Left kidney (tissue), 2 donors: ENCODE measurements around the gene AFF3. TPM values are rescaled to one million over a fixed set of nuclear protein-coding genes. Genes with fewer than 3 reads are reported as not detected.
"Not testable (repeated sequence)": the region's sequence is repeated elsewhere in the genome, so short reads cannot be mapped to it uniquely, and the experiment has no call there.

Source experiments
- DNase-seq: peaks from one replicate; pipeline ENCODE4 v3.0.0-alpha.2; 2013
- polyA plus RNA-seq: library from polyadenylated mRNA; unstranded; fragments of 120-200 nt; gene quantifications from one replicate; pipeline ENCODE4 v1.2.1, GENCODE V29; 2013; ENCODE audit not compliant: insufficient read length

AFF3 gene
- polyA plus RNA-seq, 1 donor: 26.6 TPM

DNA sequence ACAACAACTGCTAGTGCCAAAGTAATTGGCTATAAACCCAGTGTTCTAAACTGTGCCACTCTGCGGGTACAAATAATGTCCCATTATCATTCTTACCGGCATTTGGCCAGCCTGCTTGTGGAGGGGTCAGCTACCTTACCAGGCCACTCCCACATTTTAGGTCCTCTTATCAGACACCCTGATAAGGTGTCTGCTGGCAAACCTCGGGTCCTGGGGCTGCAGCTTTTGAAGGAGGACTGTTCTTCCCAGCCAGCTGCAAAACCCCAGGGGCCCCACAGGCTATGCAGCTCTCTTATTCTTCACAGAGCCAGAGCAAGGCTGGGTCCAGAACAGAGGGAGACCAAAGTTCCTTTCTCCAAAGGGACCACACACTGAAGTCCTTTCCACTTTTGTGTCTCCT lies 394.5 kb downstream of the AFF3 start:
- no peak for DNase-seq

DNA sequence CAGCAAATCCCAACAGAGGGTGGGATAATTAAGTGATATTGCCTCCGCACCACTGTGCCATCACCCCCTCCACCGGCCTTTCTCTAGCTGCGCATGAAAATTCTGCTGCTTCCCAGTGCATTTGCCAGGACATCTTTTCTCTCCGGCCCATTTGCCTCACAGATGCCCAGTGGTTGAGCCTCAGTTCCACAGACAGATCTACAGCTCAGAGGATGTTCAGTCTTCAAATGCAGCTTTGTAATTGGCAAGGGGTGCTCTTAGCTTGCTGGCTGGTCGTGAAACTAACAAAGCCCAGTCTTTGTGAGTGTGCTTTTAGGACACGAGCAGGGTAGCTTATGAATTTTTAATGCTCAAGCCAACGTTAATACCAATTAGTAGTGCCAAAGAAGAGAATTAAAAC lies 399.2 kb downstream of the AFF3 start:
- no peak for DNase-seq

DNA sequence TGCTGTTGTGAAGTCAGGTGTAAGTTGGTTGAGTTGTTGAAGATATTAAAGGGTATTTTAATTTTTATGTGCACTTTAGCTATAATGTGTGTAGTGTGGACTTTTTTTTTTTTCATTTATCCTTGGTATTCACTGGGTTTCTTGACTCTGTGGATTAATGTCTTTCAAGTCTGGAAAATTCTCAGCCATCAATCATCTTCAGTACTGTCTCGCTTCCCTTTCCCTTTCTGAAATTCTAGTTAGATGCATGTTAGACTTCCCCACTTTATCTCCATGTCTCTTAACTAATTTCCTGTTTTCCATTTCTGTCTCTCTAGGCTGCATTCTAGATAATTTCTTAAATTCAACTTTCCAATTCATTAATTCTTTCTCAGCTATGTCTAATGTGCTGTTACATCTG lies 404.9 kb downstream of the AFF3 start:
- no peak for DNase-seq

DNA sequence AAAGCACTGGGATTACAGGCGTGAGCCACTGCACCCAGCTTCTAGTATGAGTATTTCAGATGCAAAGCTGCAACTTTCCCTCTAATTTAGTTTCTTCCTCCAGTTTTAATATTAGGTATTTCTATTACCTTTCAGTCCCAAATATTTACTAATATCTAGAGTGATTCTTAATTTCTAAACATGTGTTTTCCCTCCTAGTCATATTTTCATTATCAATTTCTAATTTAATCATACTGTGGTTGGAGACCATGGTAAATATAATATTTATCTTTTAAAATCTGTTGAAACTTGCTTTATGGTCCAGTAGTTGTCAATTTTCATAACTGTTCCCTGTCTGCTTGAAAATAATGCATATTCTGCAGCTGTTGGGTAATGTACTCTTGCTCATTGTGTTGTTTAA lies 406.6 kb downstream of the AFF3 start:
- no peak for DNase-seq

DNA sequence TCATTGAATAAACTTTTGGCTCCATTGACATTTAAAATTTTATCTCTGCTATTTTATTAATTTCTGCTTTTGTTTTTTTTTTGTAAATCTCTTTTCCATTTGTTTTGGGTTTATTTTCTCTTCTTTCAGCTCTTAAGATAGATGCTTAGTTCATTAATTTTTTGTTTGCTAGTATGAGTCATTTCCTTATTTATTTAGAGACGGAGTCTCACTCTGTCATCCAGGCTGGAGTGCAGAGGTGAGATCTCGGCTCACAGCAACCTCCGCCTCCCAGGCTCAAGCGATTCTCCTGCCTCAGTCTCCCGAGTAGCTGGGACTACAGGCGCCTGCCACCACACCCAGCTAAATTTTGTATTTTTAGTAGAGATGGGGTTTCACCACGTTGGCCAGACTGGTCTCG lies 407.1 kb downstream of the AFF3 start:
- not testable (repeated sequence) for DNase-seq

DNA sequence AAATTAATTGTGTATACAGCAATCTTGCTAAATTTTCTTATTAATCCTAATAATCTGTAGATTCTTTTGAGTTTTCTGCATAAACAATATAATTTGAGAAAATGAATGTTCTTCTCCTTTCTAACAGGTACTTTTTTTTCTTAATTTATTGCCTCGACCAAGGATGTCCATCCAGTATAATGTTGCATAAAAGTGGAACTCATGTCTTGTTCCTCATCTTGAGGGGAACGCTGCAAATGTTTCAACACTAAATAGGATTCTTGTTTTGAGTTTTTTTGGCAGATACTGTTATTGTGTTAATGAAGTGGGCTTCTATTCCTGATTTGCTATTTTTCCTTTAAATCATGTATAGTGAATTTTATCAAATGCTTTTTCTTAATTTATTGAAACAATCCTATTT lies 408.2 kb downstream of the AFF3 start:
- DNase-seq: no peak

DNA sequence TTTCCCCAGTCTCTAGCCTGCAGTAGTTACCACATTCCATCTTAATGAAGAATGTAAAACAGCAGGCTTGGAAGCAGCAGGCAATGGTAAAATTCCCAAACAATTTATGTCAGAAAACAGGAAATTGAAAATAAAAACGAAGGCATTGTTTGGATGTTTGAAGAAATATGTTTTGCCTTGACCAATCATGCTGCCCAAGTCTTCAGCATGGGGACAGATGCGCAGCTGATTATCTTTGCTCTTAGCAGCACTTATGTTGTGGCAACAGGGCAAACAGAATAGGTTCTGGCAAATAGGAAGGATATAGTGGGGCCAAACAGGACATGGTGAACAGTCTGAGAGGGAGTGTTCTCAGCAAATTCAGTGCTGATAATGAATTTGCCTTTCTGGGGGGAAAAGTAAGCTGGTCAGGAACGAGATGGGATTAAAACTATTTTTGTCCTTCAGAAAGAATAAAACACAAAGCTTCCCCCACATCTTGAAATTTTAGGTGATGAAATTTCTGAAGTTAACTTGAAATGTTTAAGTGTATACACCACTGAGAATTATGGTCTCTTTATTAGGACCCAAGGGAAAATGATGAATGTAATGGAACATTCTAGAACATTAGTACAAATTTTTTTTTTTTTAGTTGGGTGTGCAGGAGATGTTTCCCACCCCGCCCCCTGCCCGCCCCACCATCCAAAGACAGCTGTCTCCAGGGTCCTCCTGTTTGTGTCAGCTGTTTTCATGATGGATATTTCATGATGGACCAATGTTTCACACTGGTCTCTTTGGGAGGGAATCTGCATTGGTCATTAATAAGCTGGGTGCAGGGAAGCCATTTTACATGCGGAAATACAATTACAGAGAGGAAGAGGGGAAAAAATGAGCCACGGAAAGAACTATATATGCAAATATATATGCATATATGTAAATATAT lies 413.0 kb downstream of the AFF3 start:
- DNase-seq: no peak

DNA sequence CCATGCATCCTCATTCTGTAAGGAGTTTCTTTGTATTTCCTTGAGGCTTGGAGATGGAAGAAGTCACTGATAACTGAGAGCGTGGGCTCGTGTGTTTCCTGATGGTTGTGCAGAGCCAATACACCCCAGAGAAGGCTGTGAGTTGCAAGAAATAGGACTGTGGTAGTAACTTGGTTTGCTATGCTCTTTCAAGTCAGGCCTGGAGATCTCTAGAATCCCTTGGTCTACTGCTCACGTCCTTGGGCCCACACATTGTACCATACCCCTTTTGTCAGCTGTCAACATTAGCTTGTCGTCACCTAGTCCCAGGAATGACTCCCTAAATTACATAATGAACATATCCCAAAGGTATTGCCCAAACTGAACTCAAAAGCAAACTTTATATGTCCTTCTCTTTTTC lies 414.2 kb downstream of the AFF3 start:
- DNase-seq: no peak

DNA sequence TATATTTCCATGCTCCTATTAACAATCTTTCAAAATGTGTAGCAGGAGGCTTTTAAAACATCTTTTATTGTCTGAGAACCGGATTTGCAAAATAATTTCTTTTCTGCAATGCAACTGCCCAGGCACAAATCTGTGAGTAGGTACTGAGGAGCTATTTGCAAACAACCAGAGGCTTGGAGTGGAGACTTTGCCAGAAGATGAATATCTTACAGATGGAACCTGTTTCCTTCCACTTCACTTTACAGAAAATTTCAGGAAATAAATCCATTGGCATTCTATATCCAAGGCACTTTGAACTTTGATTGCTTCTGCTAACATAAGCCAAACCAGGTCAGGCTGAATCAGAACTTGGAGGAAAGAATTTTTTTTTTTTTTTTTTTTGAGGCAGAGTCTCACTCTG lies 415.2 kb downstream of the AFF3 start:
- DNase-seq: no peak

DNA sequence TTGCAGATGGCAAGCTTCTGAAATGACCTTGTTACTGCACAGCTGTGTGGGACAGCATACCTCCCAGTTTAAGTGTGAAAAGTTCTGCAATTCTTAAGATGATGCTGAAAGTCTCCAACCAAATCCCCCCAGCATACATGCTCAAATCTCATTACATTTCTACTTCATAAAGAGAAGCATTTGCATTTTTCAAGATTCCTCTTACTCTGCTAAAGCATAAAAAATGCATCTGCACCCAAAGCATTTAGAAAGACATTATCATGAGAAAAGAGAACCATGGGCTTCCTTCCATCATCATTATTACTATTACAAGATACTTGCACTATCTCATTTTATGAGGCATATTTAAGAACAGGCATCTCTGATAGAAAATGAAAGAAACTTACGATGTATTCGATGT lies 415.7 kb downstream of the AFF3 start:
- DNase-seq: no peak

DNA sequence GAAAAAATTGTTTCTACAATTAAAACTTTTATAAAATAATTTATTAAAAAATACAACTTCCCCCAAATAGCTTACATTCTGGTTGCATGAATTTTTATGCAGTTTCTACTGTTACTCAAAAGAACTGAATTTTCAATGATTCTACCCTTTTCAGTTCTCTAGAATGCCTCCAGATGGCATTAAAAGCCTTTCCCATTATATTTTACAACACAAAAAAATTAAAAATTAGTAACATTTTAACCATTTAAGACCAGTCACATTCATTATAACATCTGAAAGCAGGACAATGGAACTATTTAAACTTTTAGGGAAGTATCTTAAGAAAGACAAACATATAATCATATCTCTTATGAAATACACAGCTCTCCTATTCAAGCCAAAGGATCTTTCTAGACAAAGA lies 416.6 kb downstream of the AFF3 start:
- no peak for DNase-seq

DNA sequence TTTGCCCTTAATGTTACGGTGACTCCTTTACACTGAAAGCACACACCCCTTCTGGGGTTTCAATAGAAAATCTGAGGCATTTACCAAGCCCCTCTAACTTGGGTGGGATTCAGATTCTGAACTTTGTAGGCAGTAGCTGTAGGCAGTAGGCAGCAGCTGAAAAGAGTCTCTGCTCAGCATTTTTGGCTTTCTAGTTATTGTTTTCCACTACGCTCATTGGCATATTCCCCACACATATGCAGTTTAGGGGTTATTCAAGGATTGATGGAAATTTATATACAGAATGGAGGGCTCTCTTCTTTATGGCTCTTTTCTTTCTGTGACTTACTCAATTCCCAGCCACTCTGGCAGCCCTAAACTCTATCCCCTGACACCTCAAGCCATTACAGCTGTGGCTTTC lies 419.9 kb downstream of the AFF3 start:
- DNase-seq: no peak

DNA sequence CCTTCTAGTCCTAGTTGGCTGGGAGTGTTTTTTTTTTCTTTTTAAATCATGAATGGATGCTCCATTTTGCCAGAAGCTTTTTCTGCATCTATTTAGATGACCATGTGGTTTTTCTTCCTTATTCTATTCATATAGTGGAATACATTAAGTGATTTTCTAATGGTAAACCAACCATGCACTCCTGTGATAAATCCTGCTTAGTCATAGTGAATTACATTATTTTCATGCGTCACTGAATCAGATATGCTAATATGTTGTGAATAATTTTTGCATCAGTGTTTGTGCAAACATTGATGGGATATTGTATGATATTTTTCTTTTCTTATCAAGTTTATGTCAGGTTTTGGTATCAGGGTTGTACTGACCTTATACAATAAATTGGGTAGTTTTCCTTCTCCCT lies 423.3 kb downstream of the AFF3 start:
- DNase-seq: no peak

DNA sequence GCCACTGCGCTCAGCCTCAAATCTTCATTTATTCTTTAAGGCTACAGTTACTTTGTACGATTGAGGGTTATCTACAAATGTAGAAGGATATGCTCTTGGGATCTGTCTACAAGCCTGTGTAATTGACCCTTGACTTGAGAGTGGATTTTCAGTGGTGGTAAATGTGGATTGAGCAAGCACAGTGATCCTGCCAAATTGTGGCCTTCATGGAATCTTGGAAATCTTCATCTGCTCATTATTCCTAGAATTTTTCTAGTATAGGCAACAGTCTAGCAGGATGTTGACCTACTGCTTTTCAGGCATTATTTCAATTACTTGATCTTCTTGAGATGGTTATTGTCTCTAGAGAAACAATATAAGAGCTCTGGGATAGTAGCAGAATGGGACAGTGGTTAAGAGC lies 426.4 kb downstream of the AFF3 start:
- no peak for DNase-seq

DNA sequence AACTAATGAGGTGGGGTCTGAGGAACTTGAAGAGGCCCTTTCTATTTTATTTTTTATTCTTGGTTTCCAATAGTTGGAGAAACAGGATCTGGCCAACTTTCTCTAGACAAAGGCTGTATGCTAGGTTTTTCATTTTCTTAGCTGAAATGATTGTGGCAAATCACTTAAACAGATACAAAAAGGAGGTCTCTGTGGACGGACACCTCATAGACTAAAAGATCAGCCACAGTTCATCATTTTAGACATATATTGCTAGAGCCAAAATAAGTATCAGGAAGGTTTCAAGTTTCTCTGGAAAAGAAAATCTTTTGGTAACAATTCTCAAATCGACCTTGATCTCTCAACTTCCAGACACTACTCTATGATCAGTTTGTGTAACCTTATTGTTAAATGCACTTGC lies 428.0 kb downstream of the AFF3 start:
- DNase-seq: no peak

DNA sequence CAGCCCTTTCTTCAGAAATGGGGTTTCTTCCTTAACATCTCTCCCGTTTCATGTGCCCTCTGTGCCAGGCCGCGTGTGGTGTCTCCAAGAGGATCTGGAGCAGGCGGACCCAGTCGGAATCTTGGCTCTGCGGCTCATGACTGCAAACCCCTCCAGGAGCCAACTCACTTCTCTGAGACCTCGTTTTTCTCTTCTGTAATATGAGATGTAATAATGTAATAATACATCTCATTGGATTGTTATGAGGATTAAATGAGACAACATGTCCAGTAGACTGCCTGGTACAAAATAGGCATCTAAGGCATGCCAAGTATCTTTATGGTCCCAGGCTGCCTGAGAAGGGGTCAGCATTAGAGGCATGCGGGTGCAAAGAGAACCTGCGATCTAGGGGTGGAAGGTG lies 431.2 kb downstream of the AFF3 start:
- DNase-seq: no peak

DNA sequence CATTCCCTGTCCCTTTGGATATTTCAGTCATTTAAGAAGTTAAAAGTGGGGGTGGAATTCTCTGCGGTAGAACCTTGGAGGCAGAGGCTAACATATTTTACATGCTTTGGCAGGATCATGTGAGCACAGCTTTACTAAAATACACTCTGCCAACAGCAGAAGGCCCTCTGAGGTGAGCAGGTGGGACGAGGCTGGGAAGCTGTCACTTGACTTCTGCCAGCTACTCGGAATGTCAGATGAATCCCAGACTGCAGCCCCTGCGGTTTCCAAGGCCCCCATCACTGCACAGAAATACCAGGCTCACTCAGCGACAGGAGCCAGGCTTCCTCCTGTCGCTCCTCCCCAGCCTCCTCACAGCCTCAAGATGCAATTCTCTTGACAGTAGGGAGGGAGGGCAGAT lies 431.7 kb downstream of the AFF3 start:
- no peak for DNase-seq

DNA sequence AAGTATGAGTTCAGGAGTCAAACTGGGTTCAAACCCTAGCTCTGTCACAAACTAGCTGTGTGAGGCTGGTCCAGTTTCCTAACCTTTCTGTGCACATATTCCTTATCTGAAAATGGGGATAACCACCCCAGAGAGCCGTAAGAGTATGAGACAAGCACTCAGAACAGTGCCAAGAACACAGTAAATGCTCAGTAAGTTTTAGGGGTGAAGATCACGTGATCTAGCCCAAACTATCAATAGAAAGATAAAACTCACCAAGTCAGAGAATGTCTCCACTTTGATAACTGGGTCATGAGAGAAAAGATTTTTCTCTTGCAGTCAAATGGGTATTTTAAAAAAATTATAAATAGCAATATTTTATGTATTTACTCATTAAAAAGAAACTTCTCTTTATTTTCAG lies 433.2 kb downstream of the AFF3 start:
- DNase-seq: no peak

DNA sequence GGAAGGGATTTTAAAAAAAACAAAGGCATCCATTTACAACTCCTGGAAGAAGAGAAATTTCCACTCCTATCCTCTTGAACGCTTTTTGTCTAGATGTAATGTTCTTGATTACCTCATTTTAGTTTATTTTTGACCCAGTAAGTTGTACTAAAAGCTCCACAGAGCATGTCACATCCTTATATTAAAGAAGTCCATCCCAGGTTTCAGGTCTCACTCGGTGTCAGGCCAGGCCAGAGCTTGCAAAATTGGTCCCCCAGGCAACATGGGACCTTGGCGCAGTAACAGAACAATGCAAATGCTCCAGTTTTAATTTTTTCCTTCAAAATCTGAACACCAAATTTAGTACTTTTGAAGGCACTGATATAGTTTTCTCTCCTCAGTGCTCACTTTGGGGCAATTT lies 434.2 kb downstream of the AFF3 start:
- no peak for DNase-seq

DNA sequence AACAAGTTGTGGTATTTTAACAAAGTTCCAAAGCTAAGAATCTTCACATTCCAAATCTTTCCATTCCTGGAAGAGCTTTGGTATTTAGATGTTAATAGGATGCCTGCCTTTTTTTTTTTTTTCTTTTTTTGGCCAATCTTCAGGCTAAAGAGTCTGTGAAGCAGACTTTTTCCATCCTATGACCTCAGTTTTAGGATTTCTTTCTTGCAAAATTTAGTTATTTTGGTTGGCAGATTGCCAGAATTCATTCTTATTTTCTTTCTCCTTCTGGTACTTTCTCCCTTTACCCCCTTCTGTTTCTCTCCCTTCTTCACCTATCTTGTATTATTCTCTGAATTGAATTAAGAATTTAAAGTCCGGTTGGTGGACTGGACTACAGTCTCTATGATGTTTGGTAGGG lies 434.8 kb downstream of the AFF3 start:
- no peak for DNase-seq

DNA sequence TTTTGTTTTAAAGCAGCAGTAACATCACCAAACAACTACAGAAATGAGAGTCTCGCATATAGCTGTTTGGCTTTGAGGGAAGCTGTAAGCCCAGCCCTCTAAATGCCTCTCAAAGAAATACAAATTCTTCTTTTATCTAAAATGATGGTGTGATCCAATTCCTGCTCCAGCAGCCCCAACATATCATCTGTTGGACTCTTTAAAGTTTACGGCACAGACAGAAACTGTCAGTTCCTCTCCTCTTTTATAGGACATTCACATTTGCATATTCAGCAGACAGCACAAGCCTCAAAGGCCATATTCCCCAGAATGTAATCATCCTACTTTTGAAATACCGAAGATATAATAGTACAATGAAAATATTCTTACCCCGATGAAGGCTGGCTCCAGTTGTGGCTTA lies 435.7 kb downstream of the AFF3 start:
- no peak for DNase-seq

DNA sequence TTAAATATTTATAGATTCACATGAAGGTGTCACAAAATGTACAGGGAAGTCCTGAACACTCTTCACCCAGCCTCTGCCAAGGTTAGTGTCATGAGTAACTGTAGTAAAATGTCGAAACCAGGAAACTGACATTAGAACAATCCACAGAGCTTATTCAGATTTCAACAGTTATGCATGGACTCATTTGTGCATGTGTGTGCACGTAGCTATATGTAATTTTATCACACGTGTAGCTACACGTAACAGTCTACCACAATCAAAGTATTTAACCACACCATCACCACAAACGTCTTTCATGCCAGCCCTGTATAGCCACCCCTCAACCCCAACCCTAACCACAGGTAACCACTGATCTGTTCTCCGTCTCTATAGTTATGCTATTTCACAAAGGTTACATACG lies 440.9 kb downstream of the AFF3 start:
- DNase-seq: no peak

DNA sequence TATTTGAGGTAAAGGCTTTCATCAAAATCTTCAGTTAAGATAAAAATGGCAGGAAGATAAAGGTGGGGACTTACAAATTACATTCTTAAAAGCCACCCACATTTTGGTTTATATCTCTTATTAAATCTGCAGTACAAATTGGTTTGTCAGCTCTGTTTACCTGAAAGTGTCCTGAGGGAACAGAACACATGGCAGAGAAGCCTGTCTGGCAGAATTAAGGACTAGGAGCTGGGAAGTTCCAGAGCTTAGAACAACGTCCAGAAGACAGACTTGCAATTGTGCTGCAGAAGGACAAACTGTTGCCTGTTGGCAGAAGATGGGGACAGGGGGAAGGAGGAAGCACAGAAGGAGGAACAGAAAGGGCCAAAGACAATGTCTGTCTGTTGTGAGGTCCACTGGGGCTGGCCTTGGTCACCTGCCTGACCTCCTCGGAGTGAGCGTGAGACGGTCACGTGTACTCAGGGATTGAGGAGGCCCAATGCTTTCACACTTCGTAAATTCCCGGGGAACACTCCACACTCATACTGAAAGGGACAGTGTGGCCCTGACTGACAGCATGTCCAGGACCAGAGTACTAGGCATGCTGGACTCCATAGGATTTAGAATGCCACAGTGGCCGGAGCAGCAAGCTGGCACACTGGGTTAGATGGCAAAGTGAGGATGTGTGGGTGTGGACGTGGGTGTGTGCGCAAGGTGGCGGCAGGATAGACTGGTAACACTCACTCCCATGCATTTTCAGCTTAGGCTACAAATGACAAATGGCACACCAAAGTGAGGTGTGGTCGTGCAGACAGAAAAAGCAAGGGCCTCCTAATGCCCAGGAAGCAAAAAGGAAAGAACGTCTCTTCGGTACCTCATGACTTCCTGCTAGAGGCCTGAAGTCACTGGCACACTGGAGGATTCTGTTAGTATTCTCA lies 441.6 kb downstream of the AFF3 start:
- no peak for DNase-seq
